ENCODE data around the gene IFI6.

DNA sequence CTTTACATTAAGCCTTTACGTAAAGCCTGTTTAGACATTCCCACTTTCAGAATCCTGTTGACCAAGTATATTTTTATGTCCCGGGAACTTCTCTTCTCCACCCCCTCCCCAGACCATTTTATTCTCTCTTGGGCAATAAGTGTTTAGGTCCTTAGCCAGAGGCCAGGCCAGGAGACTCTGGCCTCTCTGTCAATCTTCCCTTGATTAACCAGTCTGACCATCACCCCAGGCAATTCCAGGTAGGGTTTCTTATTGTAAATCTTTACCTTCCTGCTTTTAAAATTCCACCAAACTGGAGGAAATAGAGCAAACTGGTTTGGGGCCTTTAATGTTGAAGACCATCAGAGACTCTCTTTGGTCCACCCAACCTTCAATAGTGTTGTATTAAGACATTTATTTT lies 12.2 kb upstream of the IFI6 start:
- TF ChIP-seq, protein P1, sequence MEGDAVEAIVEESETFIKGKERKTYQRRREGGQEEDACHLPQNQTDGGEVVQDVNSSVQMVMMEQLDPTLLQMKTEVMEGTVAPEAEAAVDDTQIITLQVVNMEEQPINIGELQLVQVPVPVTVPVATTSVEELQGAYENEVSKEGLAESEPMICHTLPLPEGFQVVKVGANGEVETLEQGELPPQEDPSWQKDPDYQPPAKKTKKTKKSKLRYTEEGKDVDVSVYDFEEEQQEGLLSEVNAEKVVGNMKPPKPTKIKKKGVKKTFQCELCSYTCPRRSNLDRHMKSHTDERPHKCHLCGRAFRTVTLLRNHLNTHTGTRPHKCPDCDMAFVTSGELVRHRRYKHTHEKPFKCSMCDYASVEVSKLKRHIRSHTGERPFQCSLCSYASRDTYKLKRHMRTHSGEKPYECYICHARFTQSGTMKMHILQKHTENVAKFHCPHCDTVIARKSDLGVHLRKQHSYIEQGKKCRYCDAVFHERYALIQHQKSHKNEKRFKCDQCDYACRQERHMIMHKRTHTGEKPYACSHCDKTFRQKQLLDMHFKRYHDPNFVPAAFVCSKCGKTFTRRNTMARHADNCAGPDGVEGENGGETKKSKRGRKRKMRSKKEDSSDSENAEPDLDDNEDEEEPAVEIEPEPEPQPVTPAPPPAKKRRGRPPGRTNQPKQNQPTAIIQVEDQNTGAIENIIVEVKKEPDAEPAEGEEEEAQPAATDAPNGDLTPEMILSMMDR (IDR thresholded peaks at IDR 0.05 in 2 of 3, conservative IDR thresholded peaks at IDR 0.05 in 1 of 3; ENCODE audit: borderline replicate concordance in 1 of 3, insufficient read depth in 1 of 3, low read depth in 2 of 3, low read length in 2 of 3), result no peak
- TF ChIP-seq RAD21 (IDR thresholded peaks at IDR 0.05; ENCODE audit: low read depth), result no peak
- TF ChIP-seq, protein P2, sequence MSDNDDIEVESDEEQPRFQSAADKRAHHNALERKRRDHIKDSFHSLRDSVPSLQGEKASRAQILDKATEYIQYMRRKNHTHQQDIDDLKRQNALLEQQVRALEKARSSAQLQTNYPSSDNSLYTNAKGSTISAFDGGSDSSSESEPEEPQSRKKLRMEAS (IDR thresholded peaks at IDR 0.05), result no peak
- no peak for TF ChIP-seq EZH2 (IDR thresholded peaks at IDR 0.05)

All from HCT116 (cell line).